ENCODE data around the gene B4GALT2.

B4GALT2 gene

DNA sequence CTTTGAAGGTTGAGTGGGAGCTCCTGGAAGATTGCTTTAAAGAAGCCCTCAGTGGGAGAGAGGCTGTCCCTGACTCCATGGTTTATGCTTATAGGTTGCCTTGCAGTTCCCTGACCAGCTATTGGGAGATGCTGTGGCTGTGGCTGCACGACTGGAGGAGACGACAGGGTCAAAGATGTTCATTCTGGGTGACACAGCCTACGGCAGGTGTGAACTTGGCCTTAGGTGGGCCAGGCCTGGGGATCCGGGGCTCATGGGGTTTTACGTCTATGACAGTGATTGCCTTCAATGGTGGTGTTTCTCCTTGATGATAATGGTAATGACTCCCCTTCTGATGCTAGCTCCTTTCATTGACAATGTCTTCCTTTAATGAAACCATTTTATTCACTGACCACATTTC, 8.5 kb upstream of the B4GALT2 start:
- TF ChIP-seq, protein P1, sequence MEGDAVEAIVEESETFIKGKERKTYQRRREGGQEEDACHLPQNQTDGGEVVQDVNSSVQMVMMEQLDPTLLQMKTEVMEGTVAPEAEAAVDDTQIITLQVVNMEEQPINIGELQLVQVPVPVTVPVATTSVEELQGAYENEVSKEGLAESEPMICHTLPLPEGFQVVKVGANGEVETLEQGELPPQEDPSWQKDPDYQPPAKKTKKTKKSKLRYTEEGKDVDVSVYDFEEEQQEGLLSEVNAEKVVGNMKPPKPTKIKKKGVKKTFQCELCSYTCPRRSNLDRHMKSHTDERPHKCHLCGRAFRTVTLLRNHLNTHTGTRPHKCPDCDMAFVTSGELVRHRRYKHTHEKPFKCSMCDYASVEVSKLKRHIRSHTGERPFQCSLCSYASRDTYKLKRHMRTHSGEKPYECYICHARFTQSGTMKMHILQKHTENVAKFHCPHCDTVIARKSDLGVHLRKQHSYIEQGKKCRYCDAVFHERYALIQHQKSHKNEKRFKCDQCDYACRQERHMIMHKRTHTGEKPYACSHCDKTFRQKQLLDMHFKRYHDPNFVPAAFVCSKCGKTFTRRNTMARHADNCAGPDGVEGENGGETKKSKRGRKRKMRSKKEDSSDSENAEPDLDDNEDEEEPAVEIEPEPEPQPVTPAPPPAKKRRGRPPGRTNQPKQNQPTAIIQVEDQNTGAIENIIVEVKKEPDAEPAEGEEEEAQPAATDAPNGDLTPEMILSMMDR (IDR thresholded peaks at IDR 0.05; ENCODE audit: low read length, missing control alignments) = no peak
- H3K4me3 ChIP-seq (replicated peaks; ENCODE audit: low read depth, low read length) = peak overlapping the region; percentile 97
- no peak for DNase-seq (ENCODE audit: low read depth)

DNA sequence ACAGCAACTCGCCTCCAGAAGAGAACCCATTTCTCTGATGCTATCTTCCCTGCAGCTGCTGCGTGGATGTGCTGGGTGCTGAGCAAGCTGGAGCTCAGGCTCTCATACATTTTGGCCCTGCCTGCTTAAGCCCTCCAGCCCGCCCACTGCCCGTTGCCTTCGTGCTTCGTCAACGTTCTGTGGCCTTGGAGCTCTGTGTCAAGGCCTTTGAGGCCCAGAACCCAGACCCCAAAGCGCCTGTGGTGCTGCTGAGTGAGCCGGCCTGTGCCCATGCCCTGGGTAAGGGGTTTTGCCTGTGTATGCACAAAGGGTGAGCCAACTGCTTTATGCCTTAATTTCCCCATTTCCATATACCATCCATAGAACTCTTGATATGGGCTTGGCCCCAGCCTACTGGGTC, 8.1 kb upstream of the B4GALT2 start:
- TF ChIP-seq, protein P1 (IDR thresholded peaks at IDR 0.05; ENCODE audit: low read length, missing control alignments) = no peak
- no peak for DNase-seq (ENCODE audit: low read depth)
- H3K4me3 ChIP-seq (replicated peaks; ENCODE audit: low read depth, low read length) = peak overlapping the region; percentile 97

DNA sequence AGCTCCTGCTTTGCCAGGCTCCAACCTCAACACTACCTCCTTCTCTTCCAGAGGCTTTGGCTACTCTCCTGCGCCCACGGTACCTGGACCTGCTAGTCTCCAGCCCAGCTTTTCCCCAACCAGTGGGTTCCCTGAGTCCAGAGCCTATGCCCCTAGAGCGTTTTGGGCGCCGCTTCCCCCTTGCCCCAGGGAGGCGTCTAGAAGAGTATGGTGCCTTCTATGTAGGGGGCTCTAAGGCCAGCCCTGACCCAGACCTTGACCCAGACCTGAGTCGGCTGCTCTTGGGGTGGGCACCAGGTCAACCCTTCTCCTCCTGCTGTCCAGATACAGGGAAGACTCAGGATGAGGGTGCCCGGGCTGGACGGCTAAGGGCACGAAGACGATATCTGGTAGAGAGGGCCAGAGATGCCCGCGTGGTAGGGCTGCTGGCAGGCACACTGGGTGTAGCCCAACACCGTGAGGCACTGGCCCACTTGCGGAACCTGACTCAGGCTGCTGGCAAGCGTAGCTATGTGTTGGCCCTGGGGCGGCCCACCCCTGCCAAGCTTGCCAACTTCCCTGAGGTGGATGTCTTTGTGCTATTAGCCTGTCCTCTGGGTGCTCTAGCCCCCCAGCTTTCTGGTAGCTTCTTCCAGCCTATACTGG, 7.6 kb upstream of the B4GALT2 start:
- TF ChIP-seq, protein P1 (IDR thresholded peaks at IDR 0.05; ENCODE audit: low read length, missing control alignments) = no peak
- no peak for DNase-seq (ENCODE audit: low read depth)
- H3K4me3 ChIP-seq (replicated peaks; ENCODE audit: low read depth, low read length) = no peak overlapping the region

DNA sequence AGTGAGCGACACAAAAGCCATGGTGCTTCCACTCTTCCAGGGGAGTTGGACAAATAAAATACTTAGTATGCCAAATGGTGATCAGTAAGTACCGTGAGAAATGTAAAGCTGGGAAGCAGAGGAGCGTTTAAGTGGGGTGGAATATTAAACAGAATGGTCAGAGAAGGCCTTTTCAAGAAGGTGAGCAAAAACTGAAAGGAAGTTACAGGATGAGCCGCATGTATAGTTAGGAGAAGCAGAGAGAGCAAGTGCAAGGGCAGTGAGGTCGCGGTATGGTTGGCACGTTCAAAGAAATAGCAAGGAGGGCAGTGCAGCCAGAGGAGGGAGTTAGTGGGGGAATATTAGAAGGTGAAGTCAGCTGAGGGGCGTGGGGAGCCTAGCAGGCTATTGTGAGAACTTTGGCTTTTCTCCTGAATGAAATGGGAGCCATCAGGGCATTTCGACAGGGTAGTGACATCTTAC, 5.0 kb upstream of the B4GALT2 start:
- TF ChIP-seq, protein P1 (IDR thresholded peaks at IDR 0.05; ENCODE audit: low read length, missing control alignments) = no peak
- no peak for DNase-seq (ENCODE audit: low read depth)
- peak overlapping the region; percentile 90 for H3K4me3 ChIP-seq (replicated peaks; ENCODE audit: low read depth, low read length)

DNA sequence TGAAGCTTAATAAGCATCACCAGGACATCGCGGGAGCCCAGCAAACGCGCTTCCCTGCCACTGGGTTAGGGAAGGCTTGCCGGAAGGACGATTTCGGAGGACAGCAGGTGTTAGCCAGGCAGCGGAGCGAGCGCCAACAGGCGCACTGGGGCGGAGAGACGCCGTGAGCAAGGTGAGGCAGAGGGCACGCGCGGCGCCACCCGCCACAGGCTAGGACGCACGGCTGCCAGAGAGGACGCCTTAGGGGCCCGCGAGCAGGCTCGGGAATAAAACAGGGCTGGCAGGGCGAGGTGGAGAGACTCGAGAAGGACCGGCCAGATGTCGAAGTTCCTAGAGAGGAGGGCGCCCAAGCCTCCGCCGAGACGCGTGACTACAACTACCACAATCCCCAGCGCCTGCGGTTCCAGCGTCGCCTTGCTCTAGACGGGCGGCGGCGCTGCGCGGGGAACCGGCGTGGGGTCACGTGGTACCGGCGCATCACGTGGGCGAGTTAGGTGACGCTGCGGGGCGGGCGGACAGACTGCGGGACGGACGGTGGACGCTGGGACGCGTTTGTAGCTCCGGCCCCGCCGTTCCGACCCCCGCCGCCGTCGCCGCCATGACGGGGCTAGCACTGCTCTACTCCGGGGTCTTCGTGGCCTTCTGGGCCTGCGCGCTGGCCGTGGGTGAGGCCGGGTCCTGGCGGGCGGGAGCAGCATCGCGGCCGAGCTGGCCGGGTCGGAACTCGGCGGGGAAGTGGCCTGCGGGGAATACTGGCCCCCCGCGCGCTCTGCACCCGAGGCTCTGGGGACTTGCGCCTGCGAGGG, 4.4 kb upstream of the B4GALT2 start, which contains the start of gene ATP6V0B:
Gene ATP6V0B (plus strand): TSS at position 518 of the 806 bp plus-strand sequence. CDS start 81 bp downstream, at position 599.
- peak within 1 kb of the TSS; percentile 90 for H3K4me3 ChIP-seq (replicated peaks; ENCODE audit: low read depth, low read length)
- TF ChIP-seq, protein P1 (IDR thresholded peaks at IDR 0.05; ENCODE audit: low read length, missing control alignments) = no peak
- peak; percentile 93 for DNase-seq (ENCODE audit: low read depth)

DNA sequence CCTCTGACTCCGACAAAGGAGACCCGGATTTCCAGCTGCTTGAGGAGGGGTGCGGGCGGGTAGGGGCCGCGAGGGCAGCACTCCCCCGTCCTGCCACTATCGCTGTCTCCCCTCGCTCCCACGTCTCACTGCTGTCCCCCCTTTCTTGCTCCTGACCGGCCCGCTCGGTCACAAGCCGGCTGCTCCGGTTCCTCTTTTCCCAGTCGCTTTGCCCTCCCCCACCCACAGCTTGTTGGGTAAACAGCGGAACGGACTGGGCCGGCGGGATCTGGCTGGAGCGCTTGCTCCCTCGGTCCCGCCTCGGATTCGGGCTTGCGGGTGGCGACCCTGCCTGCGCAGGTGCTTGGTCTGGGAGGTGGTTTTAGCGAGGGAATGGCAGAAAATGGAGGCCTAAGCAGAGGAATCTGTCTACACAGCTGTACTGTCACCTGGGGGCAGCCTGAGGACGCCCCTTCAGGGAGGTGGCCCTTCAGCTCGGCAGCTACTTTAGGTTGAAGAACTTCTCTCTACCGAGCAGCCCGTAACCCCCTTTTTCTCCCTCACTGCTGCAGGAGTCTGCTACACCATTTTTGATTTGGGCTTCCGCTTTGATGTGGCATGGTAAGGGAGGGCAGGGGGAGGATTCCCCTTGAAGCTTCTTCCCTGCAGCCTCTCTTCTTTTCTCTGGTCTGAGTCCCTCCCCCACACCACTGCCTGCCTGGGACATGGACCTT, 3.6 kb upstream of the B4GALT2 start:
- TF ChIP-seq, protein P1 (IDR thresholded peaks at IDR 0.05; ENCODE audit: low read length, missing control alignments) = no peak
- DNase-seq (ENCODE audit: low read depth) = peak; percentile 25
- H3K4me3 ChIP-seq (replicated peaks; ENCODE audit: low read depth, low read length) = peak overlapping the region; percentile 90

Measured in fibroblast of pulmonary artery (primary cell).